Astrocyte (in vitro differentiated cells and primary cell): ENCODE results near the gene P2RX4. TPM values are rescaled to one million over a fixed set of nuclear protein-coding genes. Genes with fewer than 3 reads are reported as not detected.

Source experiments
- DNase-seq: peaks from one replicate; pipeline ENCODE4 v3.0.0-alpha.2; 2010; ENCODE audit warnings: low read depth
- FAIRE-seq: peaks from 2 replicates; lab custom pipeline; 2011; peaks lifted over from hg19 to GRCh38; lab: Jason Lieb, UNC
- H2AFZ ChIP-seq: 2 replicates; pipeline ENCODE4 v1.6.0; 2012; ENCODE audit warnings: low read depth, low read length, inconsistent platforms
- H3K27ac ChIP-seq: 2 replicates; pipeline ENCODE4 v1.5.1; 2011; ENCODE audit warnings: low read depth, low read length, inconsistent platforms
- H3K27me3 ChIP-seq: 2 replicates; pipeline ENCODE4 v1.6.0; 2011; ENCODE audit warnings: low read length, inconsistent platforms; ENCODE audit not compliant: insufficient read depth
- H3K36me3 ChIP-seq: 2 replicates; pipeline ENCODE4 v1.5.1; 2011; ENCODE audit warnings: low read length, inconsistent platforms; ENCODE audit not compliant: insufficient read depth
- H3K4me1 ChIP-seq: 2 replicates; pipeline ENCODE4 v1.5.1; 2011; ENCODE audit warnings: low read length, inconsistent platforms; ENCODE audit not compliant: insufficient read depth
- H3K4me2 ChIP-seq: 2 replicates; pipeline ENCODE4 v1.6.0; 2012; ENCODE audit warnings: low read length, inconsistent platforms
- H3K4me3 ChIP-seq: 2 replicates; pipeline ENCODE4 v1.5.1; 2011; ENCODE audit warnings: low read depth, mild to moderate bottlenecking, low read length, inconsistent platforms; ENCODE audit not compliant: insufficient read depth
- H3K79me2 ChIP-seq: 2 replicates; pipeline ENCODE4 v1.6.0; 2012; ENCODE audit warnings: mild to moderate bottlenecking, low read length, inconsistent platforms; ENCODE audit not compliant: insufficient read depth
- H3K9ac ChIP-seq: 2 replicates; pipeline ENCODE4 v1.6.0; 2012; ENCODE audit warnings: mild to moderate bottlenecking, low read length, inconsistent platforms
- H3K9me3 ChIP-seq: 2 replicates; pipeline ENCODE4 v1.5.1; 2012; ENCODE audit warnings: low read depth, mild to moderate bottlenecking, low read length, inconsistent platforms; ENCODE audit not compliant: insufficient read depth
- H4K20me1 ChIP-seq: 2 replicates; pipeline ENCODE4 v1.6.0; 2012; ENCODE audit warnings: low read length, inconsistent platforms; ENCODE audit not compliant: insufficient read depth
- H3K27ac Mint-ChIP-seq: one replicate; pipeline ENCODE4 v1.8.0; 2021; ENCODE audit warnings: mild to moderate bottlenecking, mixed read lengths; ENCODE audit not compliant: unreplicated experiment
- H3K27me3 Mint-ChIP-seq: one replicate; pipeline ENCODE4 v1.8.0; 2021; ENCODE audit warnings: low read depth, mixed read lengths; ENCODE audit not compliant: unreplicated experiment
- H3K36me3 Mint-ChIP-seq: one replicate; pipeline ENCODE4 v1.8.0; 2021; ENCODE audit warnings: low read depth, mixed read lengths; ENCODE audit not compliant: unreplicated experiment
- H3K4me1 Mint-ChIP-seq: one replicate; pipeline ENCODE4 v1.8.0; 2021; ENCODE audit warnings: low read depth, mixed read lengths; ENCODE audit not compliant: unreplicated experiment
- H3K4me3 Mint-ChIP-seq: one replicate; pipeline ENCODE4 v1.8.0; 2021; ENCODE audit warnings: mild to moderate bottlenecking, moderate library complexity, mixed read lengths; ENCODE audit not compliant: unreplicated experiment
- H3K9me3 Mint-ChIP-seq: one replicate; pipeline ENCODE4 v1.8.0; 2021; ENCODE audit warnings: mild to moderate bottlenecking, mixed read lengths; ENCODE audit not compliant: unreplicated experiment
- CTCF ChIP-seq: IDR thresholded peaks from 2 replicates; pipeline ENCODE4 v1.5.1; 2011; ENCODE audit warnings: low read depth, mild to moderate bottlenecking, inconsistent platforms, low read length, moderate library complexity; ENCODE audit not compliant: insufficient read depth
- EZH2 ChIP-seq: IDR thresholded peaks from 2 replicates; pipeline ENCODE4 v1.6.1; 2012; ENCODE audit warnings: mild to moderate bottlenecking, low read length, inconsistent platforms; ENCODE audit not compliant: insufficient read depth
- total RNA-seq: library from RNA; stranded (reverse); gene quantifications from 2 replicates; pipeline ENCODE4 v1.2.1, GENCODE V29; 2021

Gene P2RX4
- total RNA-seq, 1 donor from 2014 or later, result 13.9 TPM

- no peak for FAIRE-seq
- no peaks in the 10 kb centered on the region for H3K27me3 ChIP-seq
- no peak overlapping the region for H3K4me3 Mint-ChIP-seq
- no peak overlapping the region for H3K9ac ChIP-seq
- no peak for TF ChIP-seq EZH2
- no peaks in the 10 kb centered on the region for H3K79me2 ChIP-seq
- H3K4me1 Mint-ChIP-seq, result no peaks in the 10 kb centered on the region
- H3K4me3 ChIP-seq, result no peak overlapping the region
- no peak overlapping the region for H3K27ac Mint-ChIP-seq
- H2AFZ ChIP-seq, result no peak overlapping the region
- peaks cover 17% of the 10 kb centered on the region for H3K36me3 Mint-ChIP-seq
- no peaks in the 10 kb centered on the region for H3K4me1 ChIP-seq
- H3K9me3 ChIP-seq, result no peaks in the 10 kb centered on the region
- no peaks in the 10 kb centered on the region for H3K9me3 Mint-ChIP-seq
- peaks cover 3% of the 10 kb centered on the region for H3K36me3 ChIP-seq
- no peaks in the 10 kb centered on the region for H4K20me1 ChIP-seq
- DNase-seq, result no peak
- no peak overlapping the region for H3K27ac ChIP-seq
- no peaks in the 10 kb centered on the region for H3K27me3 Mint-ChIP-seq
- no peak overlapping the region for H3K4me2 ChIP-seq
Observed at GRCh38 chr12:121260091-121260490, 50.2 kb downstream of the P2RX4 start.

GRCh38 chr12:121261398-121261797, 51.5 kb downstream of the P2RX4 start:
- Histone ChIP-seq H3K4me3 (no peak overlapping the region), H3K4me2 (no peak overlapping the region), H3K4me1 (no peaks in the 10 kb centered on the region), H2AFZ (no peak overlapping the region), H3K9ac (no peak overlapping the region), H3K79me2 (no peaks in the 10 kb centered on the region), H3K27ac (no peak overlapping the region), H3K27me3 (no peaks in the 10 kb centered on the region), H4K20me1 (no peaks in the 10 kb centered on the region), H3K36me3 (peaks cover 3% of the 10 kb centered on the region), H3K9me3 (no peaks in the 10 kb centered on the region)
- TF ChIP-seq EZH2, result no peak
- no peak for TF ChIP-seq CTCF
- Mint-ChIP-seq H3K27ac (no peak overlapping the region), H3K36me3 (peaks cover 23% of the 10 kb centered on the region), H3K4me3 (no peak overlapping the region), H3K4me1 (no peaks in the 10 kb centered on the region), H3K9me3 (no peaks in the 10 kb centered on the region), H3K27me3 (no peaks in the 10 kb centered on the region)
- DNase-seq (no peak), FAIRE-seq (no peak)

GRCh38 chr12:121263206-121263935, 53.4 kb downstream of the P2RX4 start:
- Mint-ChIP-seq H3K4me3 (no peak overlapping the region), H3K36me3 (peaks cover 16% of the 10 kb centered on the region), H3K4me1 (no peaks in the 10 kb centered on the region), H3K27ac (no peak overlapping the region), H3K9me3 (no peaks in the 10 kb centered on the region), H3K27me3 (no peaks in the 10 kb centered on the region)
- no peak for TF ChIP-seq EZH2
- TF ChIP-seq CTCF, result no peak
- Histone ChIP-seq H3K27ac (no peak overlapping the region), H3K4me3 (no peak overlapping the region), H3K4me1 (no peaks in the 10 kb centered on the region), H4K20me1 (no peaks in the 10 kb centered on the region), H3K9ac (no peak overlapping the region), H3K4me2 (no peak overlapping the region), H3K79me2 (no peaks in the 10 kb centered on the region), H3K36me3 (peaks cover 5% of the 10 kb centered on the region), H3K27me3 (no peaks in the 10 kb centered on the region), H2AFZ (no peak overlapping the region), H3K9me3 (no peaks in the 10 kb centered on the region)
- no peak for DNase-seq
- no peak for FAIRE-seq
